GM19328 (cell line): ENCODE results near the gene TEX22.

Experiments
- ATAC-seq: cut with Tn5 transposase; IDR thresholded peaks from one replicate; pipeline ENCODE4 v1.9.1; 2021; ENCODE audit warnings: mild to moderate bottlenecking, moderate library complexity; ENCODE audit not compliant: unreplicated experiment

TEX22 gene

GRCh38 chr14:105366386-105367074, 31.8 kb upstream of the TEX22 start:
- ATAC-seq: no peak

GRCh38 chr14:105367116-105368031, 31.0 kb upstream of the TEX22 start:
- no peak for ATAC-seq

GRCh38 chr14:105368032-105368417, 30.3 kb upstream of the TEX22 start:
- no peak for ATAC-seq

- no peak for ATAC-seq
Observed at GRCh38 chr14:105368426-105368825, 29.9 kb upstream of the TEX22 start.

GRCh38 chr14:105368910-105369652, 29.3 kb upstream of the TEX22 start:
- no peak for ATAC-seq

GRCh38 chr14:105369653-105370040, 28.7 kb upstream of the TEX22 start:
- ATAC-seq: no peak

GRCh38 chr14:105374389-105374788, 23.9 kb upstream of the TEX22 start:
- no peak for ATAC-seq

GRCh38 chr14:105375635-105376057, 22.7 kb upstream of the TEX22 start:
- no peak for ATAC-seq

- no peak for ATAC-seq
Observed at GRCh38 chr14:105376521-105377440, 21.6 kb upstream of the TEX22 start.

- ATAC-seq: no peak
Observed at GRCh38 chr14:105377555-105378182, 20.7 kb upstream of the TEX22 start.

- no peak for ATAC-seq
Observed at GRCh38 chr14:105378199-105378598, 20.1 kb upstream of the TEX22 start.

- no peak for ATAC-seq
Observed at GRCh38 chr14:105378873-105379685, 19.3 kb upstream of the TEX22 start.

GRCh38 chr14:105379946-105380345, 18.4 kb upstream of the TEX22 start:
- ATAC-seq: no peak

GRCh38 chr14:105380756-105381155, 17.6 kb upstream of the TEX22 start:
- ATAC-seq: no peak

GRCh38 chr14:105381446-105382342, 16.6 kb upstream of the TEX22 start:
- ATAC-seq: no peak

- no peak for ATAC-seq
Observed at GRCh38 chr14:105382343-105383082, 15.8 kb upstream of the TEX22 start.

- no peak for ATAC-seq
Observed at GRCh38 chr14:105383083-105383730, 15.1 kb upstream of the TEX22 start.
